Mesendoderm (in vitro differentiated cells): ENCODE measurements around the gene DPM3.
"Not testable (repeated sequence)": the region's sequence is repeated elsewhere in the genome, so short reads cannot be mapped to it uniquely, and the experiment has no call there.

Experiments used
- DNase-seq: peaks from one replicate; pipeline ENCODE4 v3.0.0; 2013
- H2AK5ac ChIP-seq: 2 replicates; pipeline ENCODE4 v1.6.1; 2013; ENCODE audit warnings: low read length, inconsistent platforms
- H2BK120ac ChIP-seq: 2 replicates; pipeline ENCODE4 v1.6.1; 2013; ENCODE audit warnings: low read depth, mild to moderate bottlenecking, low read length, moderate library complexity, mixed read lengths
- H2BK15ac ChIP-seq: replicated peaks from 2 replicates; pipeline ENCODE4 v1.6.1; 2013; ENCODE audit warnings: low read depth, mild to moderate bottlenecking, moderate library complexity
- H2BK5ac ChIP-seq: 2 replicates; pipeline ENCODE4 v1.6.1; 2013; ENCODE audit warnings: low read length, inconsistent platforms
- H3K18ac ChIP-seq: 2 replicates; pipeline ENCODE4 v1.6.1; 2013; ENCODE audit warnings: mild to moderate bottlenecking, low read length, mixed read lengths
- H3K23ac ChIP-seq: one replicate; pipeline ENCODE4 v1.6.1; 2013; ENCODE audit warnings: low read length
- H3K27ac ChIP-seq: 2 replicates; pipeline ENCODE4 v1.5.1; 2013; ENCODE audit warnings: low read depth, mild to moderate bottlenecking, inconsistent platforms, low read length, moderate library complexity
- H3K27me3 ChIP-seq: 2 replicates; pipeline ENCODE4 v1.6.1; 2013; ENCODE audit warnings: low read length, control low read depth, mild to moderate bottlenecking, inconsistent platforms; ENCODE audit not compliant: insufficient read depth, poor library complexity
- H3K36me3 ChIP-seq: 2 replicates; pipeline ENCODE4 v1.6.1; 2013; ENCODE audit warnings: low read length, inconsistent platforms; ENCODE audit not compliant: control insufficient read depth, insufficient read depth
- H3K4ac ChIP-seq: one replicate; pipeline ENCODE4 v1.6.1; 2013; ENCODE audit warnings: low read depth, mild to moderate bottlenecking, low read length, moderate library complexity
- H3K4me1 ChIP-seq: 2 replicates; pipeline ENCODE4 v1.6.1; 2013; ENCODE audit warnings: low read depth, low read length, inconsistent platforms; ENCODE audit not compliant: control insufficient read depth
- H3K4me2 ChIP-seq: 2 replicates; pipeline ENCODE4 v1.6.1; 2013; ENCODE audit warnings: low read length
- H3K4me3 ChIP-seq: 2 replicates; pipeline ENCODE4 v1.5.1; 2013; ENCODE audit warnings: mild to moderate bottlenecking, low read length
- H3K56ac ChIP-seq: one replicate; pipeline ENCODE4 v1.6.1; 2013; ENCODE audit warnings: low read length
- H3K79me1 ChIP-seq: 2 replicates; pipeline ENCODE4 v1.6.1; 2013; ENCODE audit warnings: low read length, inconsistent platforms
- H3K79me2 ChIP-seq: 2 replicates; pipeline ENCODE4 v1.6.1; 2013; ENCODE audit warnings: mild to moderate bottlenecking, low read length; ENCODE audit not compliant: control insufficient read depth, insufficient read depth
- H3K9ac ChIP-seq: 2 replicates; pipeline ENCODE4 v1.6.1; 2013; ENCODE audit warnings: low read length, inconsistent platforms
- H4K5ac ChIP-seq: one replicate; pipeline ENCODE4 v1.6.1; 2013; ENCODE audit warnings: low read length
- H4K8ac ChIP-seq: one replicate; pipeline ENCODE4 v1.6.1; 2013; ENCODE audit warnings: low read depth, mild to moderate bottlenecking, control low read depth, low read length, moderate library complexity
- WGBS: extraction: QIAGEN DNeasy Blood & Tissue Kit; methylation state at CpG from one replicate; pipeline ENCODE4 v1.1.7; 2013; ENCODE audit warnings: low lambda C conversion rate, missing lambda C conversion rate; ENCODE audit not compliant: insufficient coverage; ENCODE audit errors: extremely low coverage; 5-methylcytosine and 5-hydroxymethylcytosine counted together

DPM3 gene

GRCh38 chr1:155123801-155124200, 16.5 kb downstream of the DPM3 start:
- Histone ChIP-seq H3K27me3 (peaks cover 14% of the 10 kb centered on the region), H3K27ac (no peak overlapping the region)

GRCh38 chr1:155122308-155122707, 18.0 kb downstream of the DPM3 start:
- DNase-seq = no peak
- no peak overlapping the region for H3K23ac ChIP-seq
- H3K27me3 ChIP-seq = peaks cover 14% of the 10 kb centered on the region
- no peak overlapping the region for H2AK5ac ChIP-seq
- H3K4ac ChIP-seq = no peak overlapping the region
- no peak overlapping the region for H3K27ac ChIP-seq
- H3K56ac ChIP-seq = no peak overlapping the region
- H3K36me3 ChIP-seq = no peaks in the 10 kb centered on the region
- no CpG with 5 or more reads among the region's 2 CpGs for WGBS
- no peak overlapping the region for H3K9ac ChIP-seq
- H3K18ac ChIP-seq = no peak overlapping the region
- no peaks in the 10 kb centered on the region for H3K79me1 ChIP-seq
- H2BK15ac ChIP-seq = no peak overlapping the region
- no peak overlapping the region for H4K8ac ChIP-seq
- H4K5ac ChIP-seq = no peak overlapping the region
- H3K79me2 ChIP-seq = no peaks in the 10 kb centered on the region
- H3K4me1 ChIP-seq = peaks cover 2% of the 10 kb centered on the region
- H2BK5ac ChIP-seq = no peak overlapping the region
- H3K4me3 ChIP-seq = no peak overlapping the region
- H3K4me2 ChIP-seq = no peak overlapping the region
- H2BK120ac ChIP-seq = no peak overlapping the region

More at GRCh38 chr1:155123801-155124200, 16.5 kb downstream of the DPM3 start:
- no peak for DNase-seq
- no peak overlapping the region for H2BK15ac ChIP-seq
- H4K5ac ChIP-seq = no peak overlapping the region
- H4K8ac ChIP-seq = no peak overlapping the region
- no peak overlapping the region for H2BK5ac ChIP-seq
- H3K56ac ChIP-seq = no peak overlapping the region
- H3K23ac ChIP-seq = no peak overlapping the region
- peaks cover 1% of the 10 kb centered on the region for H3K79me1 ChIP-seq
- H3K4me2 ChIP-seq = no peak overlapping the region
- no peaks in the 10 kb centered on the region for H3K79me2 ChIP-seq
- H3K9ac ChIP-seq = no peak overlapping the region
- H3K4ac ChIP-seq = no peak overlapping the region
- H3K36me3 ChIP-seq = no peaks in the 10 kb centered on the region
- H3K4me3 ChIP-seq = no peak overlapping the region
- H2BK120ac ChIP-seq = no peak overlapping the region
- H3K4me1 ChIP-seq = peaks cover 6% of the 10 kb centered on the region
- no peak overlapping the region for H3K18ac ChIP-seq
- H2AK5ac ChIP-seq = no peak overlapping the region
- no CpG with 5 or more reads among the region's 4 CpGs for WGBS

GRCh38 chr1:155121249-155121648, 19.1 kb downstream of the DPM3 start:
- Histone ChIP-seq H2BK15ac (no peak overlapping the region), H3K18ac (no peak overlapping the region), H3K79me1 (no peaks in the 10 kb centered on the region), H3K56ac (no peak overlapping the region), H2BK5ac (no peak overlapping the region), H2AK5ac (no peak overlapping the region), H3K4ac (no peak overlapping the region), H3K79me2 (no peaks in the 10 kb centered on the region), H4K5ac (no peak overlapping the region), H2BK120ac (no peak overlapping the region), H3K9ac (no peak overlapping the region), H3K27me3 (peaks cover 9% of the 10 kb centered on the region), H3K36me3 (no peaks in the 10 kb centered on the region), H4K8ac (no peak overlapping the region), H3K27ac (no peak overlapping the region), H3K4me1 (no peaks in the 10 kb centered on the region), H3K23ac (no peak overlapping the region), H3K4me2 (no peak overlapping the region), H3K4me3 (no peak overlapping the region)
- DNase-seq = no peak
- no CpG with 5 or more reads among the region's 2 CpGs for WGBS

GRCh38 chr1:155120253-155120652, 20.1 kb downstream of the DPM3 start:
- no peak overlapping the region for H3K4ac ChIP-seq
- no peak overlapping the region for H3K4me2 ChIP-seq
- H4K8ac ChIP-seq = no peak overlapping the region
- no peak overlapping the region for H2BK120ac ChIP-seq
- H3K4me1 ChIP-seq = no peaks in the 10 kb centered on the region
- no peaks in the 10 kb centered on the region for H3K79me1 ChIP-seq
- H3K27ac ChIP-seq = no peak overlapping the region
- no peak overlapping the region for H2BK15ac ChIP-seq
- H3K4me3 ChIP-seq = no peak overlapping the region
- no peak overlapping the region for H3K18ac ChIP-seq
- H3K56ac ChIP-seq = no peak overlapping the region
- no peak overlapping the region for H2AK5ac ChIP-seq
- H4K5ac ChIP-seq = no peak overlapping the region
- WGBS = no CpG with 5 or more reads among the region's 6 CpGs
- H3K23ac ChIP-seq = no peak overlapping the region
- no peak overlapping the region for H2BK5ac ChIP-seq
- H3K79me2 ChIP-seq = no peaks in the 10 kb centered on the region
- no peak for DNase-seq
- H3K27me3 ChIP-seq = peaks cover 1% of the 10 kb centered on the region
- H3K9ac ChIP-seq = no peak overlapping the region
- no peaks in the 10 kb centered on the region for H3K36me3 ChIP-seq

- not testable (repeated sequence) for H4K5ac ChIP-seq, H3K23ac ChIP-seq, H3K36me3 ChIP-seq, H3K4me2 ChIP-seq, H2AK5ac ChIP-seq, H2BK15ac ChIP-seq, H3K27me3 ChIP-seq, H3K79me1 ChIP-seq, DNase-seq, H3K27ac ChIP-seq, H4K8ac ChIP-seq, H3K9ac ChIP-seq, H3K4ac ChIP-seq, H2BK5ac ChIP-seq, H2BK120ac ChIP-seq, H3K4me1 ChIP-seq, H3K4me3 ChIP-seq, H3K18ac ChIP-seq, H3K79me2 ChIP-seq, H3K56ac ChIP-seq
- no CpG with 5 or more reads among the region's 7 CpGs for WGBS
Measured at GRCh38 chr1:155118090-155118489, 22.2 kb downstream of the DPM3 start.

- Histone ChIP-seq H3K4me2 (no peak overlapping the region), H3K4me3 (no peak overlapping the region), H3K79me1 (no peaks in the 10 kb centered on the region), H3K56ac (no peak overlapping the region), H2BK15ac (no peak overlapping the region), H3K23ac (no peak overlapping the region), H3K4ac (no peak overlapping the region), H3K4me1 (no peaks in the 10 kb centered on the region), H3K18ac (no peak overlapping the region), H4K5ac (no peak overlapping the region), H2BK5ac (no peak overlapping the region), H3K9ac (no peak overlapping the region), H3K79me2 (no peaks in the 10 kb centered on the region), H4K8ac (no peak overlapping the region), H2AK5ac (no peak overlapping the region), H2BK120ac (no peak overlapping the region), H3K27ac (no peak overlapping the region), H3K27me3 (no peaks in the 10 kb centered on the region), H3K36me3 (no peaks in the 10 kb centered on the region)
- no CpG with 5 or more reads among the region's 4 CpGs for WGBS
- DNase-seq = no peak
Measured at GRCh38 chr1:155117610-155118009, 22.7 kb downstream of the DPM3 start.
